ENCODE measurements around the gene INPP1. TPM values are rescaled to one million over a fixed set of nuclear protein-coding genes. Genes with fewer than 3 reads are reported as not detected.

Gene INPP1
- polyA plus RNA-seq, 1 donor (not counting 4 experiments of a cell fraction or from before 2014, with no cell fraction given), result 6.3 TPM

DNA sequence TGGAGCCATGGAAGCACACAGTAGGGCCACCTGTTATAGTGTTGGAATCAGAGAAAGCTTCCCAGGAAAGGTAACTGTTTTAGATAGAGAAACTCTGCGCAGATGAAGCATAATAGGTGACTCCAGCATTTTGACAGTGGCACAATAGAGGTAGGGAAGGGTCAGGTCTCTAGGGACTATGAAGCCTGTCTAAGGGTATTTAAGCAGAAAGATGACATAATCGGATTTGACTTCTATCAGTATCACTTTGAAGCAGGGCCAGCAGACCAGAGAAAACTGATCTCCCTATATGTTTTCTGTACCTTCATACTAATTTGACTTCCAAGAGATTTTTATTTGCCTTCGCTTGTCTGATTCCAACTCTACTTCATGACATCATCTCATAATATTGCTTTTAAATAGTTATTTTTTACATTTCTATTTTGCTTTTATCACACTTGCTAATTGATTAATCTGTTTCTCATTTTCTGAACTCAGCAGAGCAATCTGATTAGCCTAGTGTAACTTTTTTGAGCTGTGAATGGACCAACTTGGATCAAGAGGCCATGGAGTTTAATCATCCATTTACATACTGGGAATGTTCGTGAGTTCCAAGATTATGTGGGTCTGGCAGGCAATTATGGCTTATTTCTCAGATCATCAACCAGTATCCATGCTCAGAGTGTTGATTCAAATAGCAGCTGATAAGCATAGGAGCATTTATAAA lies 15.4 kb upstream of the INPP1 start:
- TF ChIP-seq, protein P1, sequence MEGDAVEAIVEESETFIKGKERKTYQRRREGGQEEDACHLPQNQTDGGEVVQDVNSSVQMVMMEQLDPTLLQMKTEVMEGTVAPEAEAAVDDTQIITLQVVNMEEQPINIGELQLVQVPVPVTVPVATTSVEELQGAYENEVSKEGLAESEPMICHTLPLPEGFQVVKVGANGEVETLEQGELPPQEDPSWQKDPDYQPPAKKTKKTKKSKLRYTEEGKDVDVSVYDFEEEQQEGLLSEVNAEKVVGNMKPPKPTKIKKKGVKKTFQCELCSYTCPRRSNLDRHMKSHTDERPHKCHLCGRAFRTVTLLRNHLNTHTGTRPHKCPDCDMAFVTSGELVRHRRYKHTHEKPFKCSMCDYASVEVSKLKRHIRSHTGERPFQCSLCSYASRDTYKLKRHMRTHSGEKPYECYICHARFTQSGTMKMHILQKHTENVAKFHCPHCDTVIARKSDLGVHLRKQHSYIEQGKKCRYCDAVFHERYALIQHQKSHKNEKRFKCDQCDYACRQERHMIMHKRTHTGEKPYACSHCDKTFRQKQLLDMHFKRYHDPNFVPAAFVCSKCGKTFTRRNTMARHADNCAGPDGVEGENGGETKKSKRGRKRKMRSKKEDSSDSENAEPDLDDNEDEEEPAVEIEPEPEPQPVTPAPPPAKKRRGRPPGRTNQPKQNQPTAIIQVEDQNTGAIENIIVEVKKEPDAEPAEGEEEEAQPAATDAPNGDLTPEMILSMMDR (optimal IDR thresholded peaks at IDR 0.05 in 1 of 3, IDR thresholded peaks at IDR 0.05 in 1 of 3, conservative IDR thresholded peaks at IDR 0.05 in 1 of 3; ENCODE audit: extremely low read depth in 1 of 3, insufficient read depth in 2 of 3, low read length in 3 of 3), result no peak
- no peak for TF ChIP-seq EZH2 (IDR thresholded peaks at IDR 0.05; ENCODE audit: low read length)
- no peak overlapping the region for H3K27ac ChIP-seq (ENCODE audit: control insufficient read depth, insufficient read depth, low read length)
- H3K4me3 ChIP-seq (ENCODE audit: control insufficient read depth in 2 of 3, extremely low read depth in 1 of 3, insufficient read depth in 2 of 3, low read depth in 1 of 3, low read length in 3 of 3), result no peak overlapping the region
- H3K27me3 ChIP-seq (ENCODE audit: control insufficient read depth, extremely low read depth, insufficient read depth, low read length), result no peaks in the 10 kb centered on the region
- DNase-seq (ENCODE audit: low read depth, low spot score) (no peak), FAIRE-seq (no peak)
- no peaks in the 10 kb centered on the region for H3K36me3 ChIP-seq (ENCODE audit: control insufficient read depth in 2 of 2, extremely low read depth in 1 of 2, insufficient read depth in 2 of 2, low read length in 2 of 2)
- dilution Hi-C loops (cut with MboI; ENCODE audit: extremely low pct_ligation_motif_present, low sequenced_read_pairs), result no loop called here
- H3K79me2 ChIP-seq (ENCODE audit: control insufficient read depth, insufficient read depth, low read length), result no peaks in the 10 kb centered on the region
- H3K9ac ChIP-seq (ENCODE audit: control insufficient read depth, extremely low read depth, insufficient read depth, low read length), result no peak overlapping the region
- H4K20me1 ChIP-seq (ENCODE audit: control insufficient read depth, extremely low read depth, insufficient read depth, low read length), result no peaks in the 10 kb centered on the region
- no peak overlapping the region for H3K4me2 ChIP-seq (ENCODE audit: control insufficient read depth, extremely low read depth, insufficient read depth, low read depth, low read length)
- no peaks in the 10 kb centered on the region for H3K9me3 ChIP-seq (ENCODE audit: control insufficient read depth, low read depth, low read length)
- no peak overlapping the region for H2AFZ ChIP-seq (ENCODE audit: control insufficient read depth, low read length)
- no peaks in the 10 kb centered on the region for H3K4me1 ChIP-seq (ENCODE audit: control insufficient read depth, extremely low read depth, insufficient read depth, low read length)
- no peaks in the 10 kb centered on the region for H3K9me1 ChIP-seq (ENCODE audit: control insufficient read depth, extremely low read depth, insufficient read depth, low read length)

DNA sequence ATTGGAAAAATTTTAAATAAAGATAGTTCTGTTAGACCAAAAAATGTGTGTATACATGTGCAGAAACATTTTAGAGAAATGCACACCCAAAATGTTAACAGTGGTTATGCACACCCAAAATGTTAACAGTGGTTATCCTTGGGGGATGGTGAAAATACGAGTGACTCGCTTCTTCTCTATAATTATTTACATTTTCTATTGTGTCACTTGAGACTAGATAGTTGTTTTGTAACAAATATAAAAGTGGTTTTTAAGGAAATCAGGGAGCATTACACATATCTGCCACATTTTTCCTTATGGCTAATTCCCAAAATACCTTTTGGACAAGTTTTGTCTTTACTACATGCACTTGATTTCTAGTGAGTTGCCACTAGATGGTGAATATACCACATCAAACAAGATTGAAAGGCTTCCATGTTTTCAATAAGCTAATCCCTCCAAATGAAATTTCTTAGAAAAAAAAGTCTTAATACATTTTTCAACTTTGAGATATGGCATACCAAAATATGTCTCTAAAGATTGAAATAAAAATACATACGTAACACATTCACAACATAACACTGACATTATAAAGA lies 14.7 kb upstream of the INPP1 start:
- Histone ChIP-seq H2AFZ (ENCODE audit: control insufficient read depth, low read length) (no peak overlapping the region), H3K27ac (ENCODE audit: control insufficient read depth, insufficient read depth, low read length) (no peak overlapping the region), H3K4me2 (ENCODE audit: control insufficient read depth, extremely low read depth, insufficient read depth, low read depth, low read length) (no peak overlapping the region), H3K79me2 (ENCODE audit: control insufficient read depth, insufficient read depth, low read length) (no peaks in the 10 kb centered on the region), H3K27me3 (ENCODE audit: control insufficient read depth, extremely low read depth, insufficient read depth, low read length) (no peaks in the 10 kb centered on the region), H4K20me1 (ENCODE audit: control insufficient read depth, extremely low read depth, insufficient read depth, low read length) (no peaks in the 10 kb centered on the region), H3K9me3 (ENCODE audit: control insufficient read depth, low read depth, low read length) (no peaks in the 10 kb centered on the region), H3K4me3 (ENCODE audit: control insufficient read depth in 2 of 3, extremely low read depth in 1 of 3, insufficient read depth in 2 of 3, low read depth in 1 of 3, low read length in 3 of 3) (no peak overlapping the region), H3K4me1 (ENCODE audit: control insufficient read depth, extremely low read depth, insufficient read depth, low read length) (peaks cover 1% of the 10 kb centered on the region), H3K36me3 (ENCODE audit: control insufficient read depth in 2 of 2, extremely low read depth in 1 of 2, insufficient read depth in 2 of 2, low read length in 2 of 2) (no peaks in the 10 kb centered on the region), H3K9me1 (ENCODE audit: control insufficient read depth, extremely low read depth, insufficient read depth, low read length) (no peaks in the 10 kb centered on the region), H3K9ac (ENCODE audit: control insufficient read depth, extremely low read depth, insufficient read depth, low read length) (no peak overlapping the region)
- FAIRE-seq (no peak), DNase-seq (ENCODE audit: low read depth, low spot score) (no peak)
- dilution Hi-C loops (cut with MboI; ENCODE audit: extremely low pct_ligation_motif_present, low sequenced_read_pairs), result no loop called here
- TF ChIP-seq, protein P1 (optimal IDR thresholded peaks at IDR 0.05 in 1 of 3, IDR thresholded peaks at IDR 0.05 in 1 of 3, conservative IDR thresholded peaks at IDR 0.05 in 1 of 3; ENCODE audit: extremely low read depth in 1 of 3, insufficient read depth in 2 of 3, low read length in 3 of 3), result no peak
- TF ChIP-seq EZH2 (IDR thresholded peaks at IDR 0.05; ENCODE audit: low read length), result no peak
